Panc1 (cell line): ENCODE measurements around the gene MAEA. TPM values are rescaled to one million over a fixed set of nuclear protein-coding genes. Genes with fewer than 3 reads are reported as not detected.

ENCODE experiments used
- ATAC-seq: fragments of 200-7000 bp; cut with Tn5 transposase; 2 replicates; pipeline ENCODE4 v1.9.1; 2020; ENCODE audit warnings: mild to moderate bottlenecking, moderate library complexity
- BruUV-seq: library from RNA; stranded (reverse); fragments of 400-500 nt; replicated peaks from 2 replicates; lab custom pipeline; 2021; lab: Mats Ljungman, UMichigan
- CTCF ChIA-PET: fragments of 300-600 bp; sonication (Branson Sonifier 250); formaldehyde crosslinking; loops from one replicate; lab custom pipeline; 2022; ENCODE audit warnings: antibody characterized with exemption; lab: Charles Lee
- POLR2A ChIA-PET: fragments of 300-600 bp; sonication (Branson Sonifier 250); formaldehyde crosslinking; loops from one replicate; lab custom pipeline; 2022; ENCODE audit warnings: antibody characterized with exemption; lab: Charles Lee
- DNase-seq: peaks from one replicate; pipeline ENCODE4 v3.0.0-alpha.2; 2010; ENCODE audit warnings: low read depth, low spot score
- H3K27ac ChIP-seq: 2 replicates; pipeline ENCODE4 v1.5.1; 2011; ENCODE audit warnings: mild to moderate bottlenecking, low read length, inconsistent platforms
- H3K27me3 ChIP-seq: fragments of 200-500 bp; sonication (Bioruptor generic); 2 replicates; pipeline ENCODE4 v1.6.0; 2014; ENCODE audit warnings: low read length, inconsistent platforms; ENCODE audit not compliant: control insufficient read depth, insufficient read depth
- H3K36me3 ChIP-seq: fragments of 200-500 bp; sonication (Bioruptor generic); 2 replicates; pipeline ENCODE4 v1.5.1; 2014; ENCODE audit warnings: inconsistent platforms, mild to moderate bottlenecking, low read length, moderate library complexity; ENCODE audit not compliant: control insufficient read depth, insufficient read depth
- H3K4me1 ChIP-seq: 2 replicates; pipeline ENCODE4 v1.5.1; 2011; ENCODE audit warnings: inconsistent platforms, mild to moderate bottlenecking, low read length, moderate library complexity; ENCODE audit not compliant: control insufficient read depth, insufficient read depth
- H3K4me3 ChIP-seq, 2 experiments: 2 replicates each; pipeline ENCODE4 v1.5.1; 2011 to 2012; ENCODE audit warnings: low read depth in 2 of 2, low read length in 2 of 2, mild to moderate bottlenecking in 2 of 2, inconsistent platforms in 1 of 2, moderate library complexity in 1 of 2
- H3K9me3 ChIP-seq: fragments of 200-500 bp; sonication (Bioruptor generic); 2 replicates; pipeline ENCODE4 v1.5.1; 2014; ENCODE audit warnings: low read depth, mild to moderate bottlenecking, inconsistent platforms, low read length, moderate library complexity; ENCODE audit not compliant: control insufficient read depth, insufficient read depth
- POLR2AphosphoS5 ChIP-seq: IDR thresholded peaks from 2 replicates; pipeline ENCODE4 v1.6.1; 2012; ENCODE audit warnings: mild to moderate bottlenecking, low read depth, low read length, moderate library complexity
- SIN3A ChIP-seq: IDR thresholded peaks from 2 replicates; pipeline ENCODE4 v1.6.1; 2012; ENCODE audit warnings: low read depth, mild to moderate bottlenecking, low read length, moderate library complexity, borderline replicate concordance; ENCODE audit not compliant: insufficient read depth
- TCF7L2 ChIP-seq: IDR thresholded peaks from 2 replicates; pipeline ENCODE4 v1.6.1; 2011; ENCODE audit warnings: mild to moderate bottlenecking, low read depth, low read length, inconsistent platforms
- in situ Hi-C: cut with HindIII; loops from 2 replicates; pipeline ENCODE4 v1.10.0; 2016; ENCODE audit warnings: low sequenced_read_pairs, low pct_unique_long_range_greater_than_20kb
- intact Hi-C: fragments of 100-400 bp; cut with micrococcal nuclease; formaldehyde crosslinking; loops from one replicate; pipeline ENCODE4 v1.10.0; 2022; ENCODE audit not compliant: unreplicated experiment
- total RNA-seq: library from RNA; stranded (reverse); gene quantifications from one replicate; pipeline ENCODE4 v1.2.1, GENCODE V29; 2021; ENCODE audit not compliant: unreplicated experiment
- TF ChIP-seq, protein P1 (sequence below): fragments of 450-650 bp; IDR thresholded peaks from 2 replicates; pipeline ENCODE4 v1.5.1; 2017; ENCODE audit warnings: mild to moderate bottlenecking
- TF ChIP-seq, protein P2 (sequence below), 2 experiments: IDR thresholded peaks; 2 replicates each; pipeline ENCODE4 v1.6.1; 2011 to 2012; ENCODE audit warnings: low read depth in 2 of 2, control low read depth in 1 of 2, low read length in 1 of 2, mild to moderate bottlenecking in 1 of 2, moderate library complexity in 1 of 2; ENCODE audit not compliant: insufficient read depth in 1 of 2

MAEA gene
- total RNA-seq, 1 experiment from 2014 or later: 62.3 TPM

GRCh38 chr4:1321486-1321885 is 31.8 kb downstream of the MAEA start:
- H3K36me3 ChIP-seq: no peaks in the 10 kb centered on the region
- H3K27me3 ChIP-seq: no peaks in the 10 kb centered on the region
- TF ChIP-seq POLR2AphosphoS5 (no peak), SIN3A (no peak), TCF7L2 (no peak)
- TF ChIP-seq, protein P1, sequence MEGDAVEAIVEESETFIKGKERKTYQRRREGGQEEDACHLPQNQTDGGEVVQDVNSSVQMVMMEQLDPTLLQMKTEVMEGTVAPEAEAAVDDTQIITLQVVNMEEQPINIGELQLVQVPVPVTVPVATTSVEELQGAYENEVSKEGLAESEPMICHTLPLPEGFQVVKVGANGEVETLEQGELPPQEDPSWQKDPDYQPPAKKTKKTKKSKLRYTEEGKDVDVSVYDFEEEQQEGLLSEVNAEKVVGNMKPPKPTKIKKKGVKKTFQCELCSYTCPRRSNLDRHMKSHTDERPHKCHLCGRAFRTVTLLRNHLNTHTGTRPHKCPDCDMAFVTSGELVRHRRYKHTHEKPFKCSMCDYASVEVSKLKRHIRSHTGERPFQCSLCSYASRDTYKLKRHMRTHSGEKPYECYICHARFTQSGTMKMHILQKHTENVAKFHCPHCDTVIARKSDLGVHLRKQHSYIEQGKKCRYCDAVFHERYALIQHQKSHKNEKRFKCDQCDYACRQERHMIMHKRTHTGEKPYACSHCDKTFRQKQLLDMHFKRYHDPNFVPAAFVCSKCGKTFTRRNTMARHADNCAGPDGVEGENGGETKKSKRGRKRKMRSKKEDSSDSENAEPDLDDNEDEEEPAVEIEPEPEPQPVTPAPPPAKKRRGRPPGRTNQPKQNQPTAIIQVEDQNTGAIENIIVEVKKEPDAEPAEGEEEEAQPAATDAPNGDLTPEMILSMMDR: no peak
- TF ChIP-seq, protein P2, sequence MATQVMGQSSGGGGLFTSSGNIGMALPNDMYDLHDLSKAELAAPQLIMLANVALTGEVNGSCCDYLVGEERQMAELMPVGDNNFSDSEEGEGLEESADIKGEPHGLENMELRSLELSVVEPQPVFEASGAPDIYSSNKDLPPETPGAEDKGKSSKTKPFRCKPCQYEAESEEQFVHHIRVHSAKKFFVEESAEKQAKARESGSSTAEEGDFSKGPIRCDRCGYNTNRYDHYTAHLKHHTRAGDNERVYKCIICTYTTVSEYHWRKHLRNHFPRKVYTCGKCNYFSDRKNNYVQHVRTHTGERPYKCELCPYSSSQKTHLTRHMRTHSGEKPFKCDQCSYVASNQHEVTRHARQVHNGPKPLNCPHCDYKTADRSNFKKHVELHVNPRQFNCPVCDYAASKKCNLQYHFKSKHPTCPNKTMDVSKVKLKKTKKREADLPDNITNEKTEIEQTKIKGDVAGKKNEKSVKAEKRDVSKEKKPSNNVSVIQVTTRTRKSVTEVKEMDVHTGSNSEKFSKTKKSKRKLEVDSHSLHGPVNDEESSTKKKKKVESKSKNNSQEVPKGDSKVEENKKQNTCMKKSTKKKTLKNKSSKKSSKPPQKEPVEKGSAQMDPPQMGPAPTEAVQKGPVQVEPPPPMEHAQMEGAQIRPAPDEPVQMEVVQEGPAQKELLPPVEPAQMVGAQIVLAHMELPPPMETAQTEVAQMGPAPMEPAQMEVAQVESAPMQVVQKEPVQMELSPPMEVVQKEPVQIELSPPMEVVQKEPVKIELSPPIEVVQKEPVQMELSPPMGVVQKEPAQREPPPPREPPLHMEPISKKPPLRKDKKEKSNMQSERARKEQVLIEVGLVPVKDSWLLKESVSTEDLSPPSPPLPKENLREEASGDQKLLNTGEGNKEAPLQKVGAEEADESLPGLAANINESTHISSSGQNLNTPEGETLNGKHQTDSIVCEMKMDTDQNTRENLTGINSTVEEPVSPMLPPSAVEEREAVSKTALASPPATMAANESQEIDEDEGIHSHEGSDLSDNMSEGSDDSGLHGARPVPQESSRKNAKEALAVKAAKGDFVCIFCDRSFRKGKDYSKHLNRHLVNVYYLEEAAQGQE (IDR thresholded peaks at IDR 0.05; ENCODE audit: insufficient read depth in 1 of 2, low read depth in 2 of 2, low read length in 1 of 2): no peak
- TSS peak; percentile 47 for BruUV-seq
- H3K9me3 ChIP-seq: no peaks in the 10 kb centered on the region
- CTCF ChIA-PET: interaction anchor here (0.7 kb wide), 1 partner anchor 434 kb away, joined by 4 read pairs; no protein-coding TSS in a partner anchor
- H3K27ac ChIP-seq: no peak overlapping the region
- in situ Hi-C loops (no loop called here), intact Hi-C loops (no loop called here)
- DNase-seq: no peak
- no peak for ATAC-seq
- no peaks in the 10 kb centered on the region for H3K4me1 ChIP-seq
- POLR2A ChIA-PET: no interaction called here
- H3K4me3 ChIP-seq: no peak overlapping the region

GRCh38 chr4:1321946-1322650 is 32.4 kb downstream of the MAEA start:
- H3K27ac ChIP-seq: no peak overlapping the region
- no peaks in the 10 kb centered on the region for H3K36me3 ChIP-seq
- no peaks in the 10 kb centered on the region for H3K27me3 ChIP-seq
- in situ Hi-C loops: no loop called here
- no peaks in the 10 kb centered on the region for H3K4me1 ChIP-seq
- ChIA-PET CTCF (interaction anchor here (0.7 kb wide), 1 partner anchor 434 kb away, joined by 4 read pairs; no protein-coding TSS in a partner anchor), POLR2A (no interaction called here)
- intact Hi-C loops: no loop called here
- no peaks in the 10 kb centered on the region for H3K9me3 ChIP-seq
- H3K4me3 ChIP-seq: no peak overlapping the region
- BruUV-seq: no TSS peak
- DNase-seq (no peak), ATAC-seq (no peak)
- TF ChIP-seq TCF7L2 (no peak), POLR2AphosphoS5 (no peak), SIN3A (no peak)
- TF ChIP-seq, protein P1: no peak
- TF ChIP-seq, protein P2 (IDR thresholded peaks at IDR 0.05; ENCODE audit: insufficient read depth in 1 of 2, low read depth in 2 of 2, low read length in 1 of 2): no peak
